Right atrium auricular region (tissue), 2 donors: ENCODE results near the gene VAPA. TPM values are rescaled to one million over a fixed set of nuclear protein-coding genes. Genes with fewer than 3 reads are reported as not detected.
"Not testable (repeated sequence)": the region's sequence is repeated elsewhere in the genome, so short reads cannot be mapped to it uniquely, and the experiment has no call there.

ENCODE experiments used
- DNase-seq: peaks from one replicate; pipeline ENCODE4 v3.0.0-alpha.2; 2019; ENCODE audit warnings: low spot score
- H3K27ac ChIP-seq, 2 donors: fragments of 200-600 bp; sonication (generic); 1 replicate in 1 of 2; 2 replicates in 1 of 2; pipeline ENCODE4 v1.5.1; 2016 to 2019
- H3K27me3 ChIP-seq, 2 donors: fragments of 200-600 bp; sonication (generic); one replicate each; pipeline versions ENCODE4 v1.5.1 to v1.6.0; 2017 to 2019
- H3K36me3 ChIP-seq: fragments of 200-600 bp; sonication (generic); one replicate; pipeline ENCODE4 v1.5.1; 2016
- H3K4me1 ChIP-seq, 2 donors: fragments of 200-600 bp; sonication (generic); one replicate each; pipeline versions ENCODE4 v1.5.1 to v1.6.0; 2017 to 2019
- H3K4me3 ChIP-seq, 2 donors: fragments of 200-600 bp; sonication (generic); 1 replicate in 1 of 2; 2 replicates in 1 of 2; pipeline ENCODE4 v1.5.1; 2017 to 2019; ENCODE audit warnings: mild to moderate bottlenecking in 1 of 2, moderate library complexity in 1 of 2
- H3K9me3 ChIP-seq, 2 donors: fragments of 200-600 bp; sonication (generic); one replicate each; pipeline ENCODE4 v1.5.1; 2019
- total RNA-seq, 2 donors: library from RNA; depleted of rRNA; stranded (reverse); fragments of >200 nt; gene quantifications; one replicate each; pipeline ENCODE4 v1.1.0, GENCODE V29; 2016
- TF ChIP-seq, protein P1 (sequence below), 2 donors: fragments of 200-600 bp; sonication (generic); IDR thresholded peaks; one replicate each; pipeline ENCODE4 v1.5.1; 2019; ENCODE audit warnings: antibody characterized with exemption in 2 of 2

The VAPA gene
- total RNA-seq, 2 donors from 2014 or later: 213 to 227 TPM

DNA sequence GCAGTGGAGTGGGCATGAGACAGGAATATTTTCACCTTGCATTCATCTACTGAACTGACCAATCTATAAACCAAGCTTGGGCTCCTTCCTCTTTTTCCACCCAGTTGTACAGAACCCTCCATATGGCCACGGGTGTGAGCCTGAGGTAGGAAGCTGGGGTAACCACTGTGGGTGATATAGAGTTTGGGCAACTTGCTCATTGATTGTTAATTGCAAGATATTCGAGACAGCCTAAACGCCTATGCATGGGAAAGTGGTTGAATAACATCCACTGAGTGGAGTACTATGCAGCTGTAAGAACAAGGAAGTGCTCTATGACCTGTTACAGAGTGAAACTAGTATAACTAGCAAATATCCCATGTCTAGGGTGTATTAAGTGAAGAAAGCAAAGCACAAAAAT lies 7.3 kb upstream of the VAPA start:
- H3K4me1 ChIP-seq: no peaks in the 10 kb centered on the region
- no peaks in the 10 kb centered on the region for H3K9me3 ChIP-seq

GRCh38 chr18:9907867-9908266 lies 5.9 kb upstream of the VAPA start:
- DNase-seq: no peak
- Histone ChIP-seq H3K4me1 (peaks cover 0 to 2% of the 10 kb centered on the region in 2 donors), H3K36me3 (no peaks in the 10 kb centered on the region), H3K9me3 (no peaks in the 10 kb centered on the region), H3K27me3 (no peaks in the 10 kb centered on the region), H3K4me3 (no peak overlapping the region), H3K27ac (no peak overlapping the region)
- TF ChIP-seq, protein P1, sequence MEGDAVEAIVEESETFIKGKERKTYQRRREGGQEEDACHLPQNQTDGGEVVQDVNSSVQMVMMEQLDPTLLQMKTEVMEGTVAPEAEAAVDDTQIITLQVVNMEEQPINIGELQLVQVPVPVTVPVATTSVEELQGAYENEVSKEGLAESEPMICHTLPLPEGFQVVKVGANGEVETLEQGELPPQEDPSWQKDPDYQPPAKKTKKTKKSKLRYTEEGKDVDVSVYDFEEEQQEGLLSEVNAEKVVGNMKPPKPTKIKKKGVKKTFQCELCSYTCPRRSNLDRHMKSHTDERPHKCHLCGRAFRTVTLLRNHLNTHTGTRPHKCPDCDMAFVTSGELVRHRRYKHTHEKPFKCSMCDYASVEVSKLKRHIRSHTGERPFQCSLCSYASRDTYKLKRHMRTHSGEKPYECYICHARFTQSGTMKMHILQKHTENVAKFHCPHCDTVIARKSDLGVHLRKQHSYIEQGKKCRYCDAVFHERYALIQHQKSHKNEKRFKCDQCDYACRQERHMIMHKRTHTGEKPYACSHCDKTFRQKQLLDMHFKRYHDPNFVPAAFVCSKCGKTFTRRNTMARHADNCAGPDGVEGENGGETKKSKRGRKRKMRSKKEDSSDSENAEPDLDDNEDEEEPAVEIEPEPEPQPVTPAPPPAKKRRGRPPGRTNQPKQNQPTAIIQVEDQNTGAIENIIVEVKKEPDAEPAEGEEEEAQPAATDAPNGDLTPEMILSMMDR (IDR thresholded peaks at IDR 0.05): no peak

More for the DNA sequence above, 7.3 kb upstream of the VAPA start:
- Histone ChIP-seq H3K27ac (no peak overlapping the region), H3K27me3 (no peaks in the 10 kb centered on the region), H3K36me3 (no peaks in the 10 kb centered on the region), H3K4me3 (no peak overlapping the region)
- TF ChIP-seq, protein P1 (IDR thresholded peaks at IDR 0.05): no peak
- DNase-seq: no peak

GRCh38 chr18:9910071-9910470 lies 3.7 kb upstream of the VAPA start:
- TF ChIP-seq, protein P1 (IDR thresholded peaks at IDR 0.05): no peak
- Histone ChIP-seq H3K9me3 (no peaks in the 10 kb centered on the region), H3K27ac (no peak overlapping the region), H3K36me3 (no peaks in the 10 kb centered on the region), H3K4me1 (peaks cover 0 to 5% of the 10 kb centered on the region in 2 donors), H3K27me3 (no peaks in the 10 kb centered on the region), H3K4me3 (no peak overlapping the region)
- no peak for DNase-seq

DNA sequence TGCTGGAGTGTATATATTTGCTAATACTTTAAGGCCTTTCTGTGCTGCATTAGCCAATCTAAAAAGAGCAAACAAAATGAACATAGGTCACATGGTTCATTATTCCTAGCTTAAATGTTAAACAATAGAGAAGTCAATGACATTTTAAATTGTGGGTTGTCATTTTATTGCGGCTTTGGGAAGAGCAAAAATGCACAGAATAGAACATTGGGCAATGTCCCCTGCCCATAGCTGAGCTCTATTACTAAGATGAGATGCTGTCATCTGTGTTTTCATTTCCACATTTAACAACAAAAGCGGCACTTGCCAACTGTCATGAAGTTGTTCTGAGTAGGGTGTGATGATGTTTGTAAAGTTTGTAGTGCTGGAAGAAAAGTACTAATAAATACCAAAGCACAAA lies 3.2 kb upstream of the VAPA start:
- Histone ChIP-seq H3K9me3 (no peaks in the 10 kb centered on the region), H3K36me3 (no peaks in the 10 kb centered on the region), H3K27me3 (no peaks in the 10 kb centered on the region), H3K4me3 (no peak overlapping the region), H3K27ac (no peak overlapping the region), H3K4me1 (peaks cover 0 to 8% of the 10 kb centered on the region in 2 donors)
- no peak for DNase-seq
- TF ChIP-seq, protein P1 (IDR thresholded peaks at IDR 0.05): no peak

DNA sequence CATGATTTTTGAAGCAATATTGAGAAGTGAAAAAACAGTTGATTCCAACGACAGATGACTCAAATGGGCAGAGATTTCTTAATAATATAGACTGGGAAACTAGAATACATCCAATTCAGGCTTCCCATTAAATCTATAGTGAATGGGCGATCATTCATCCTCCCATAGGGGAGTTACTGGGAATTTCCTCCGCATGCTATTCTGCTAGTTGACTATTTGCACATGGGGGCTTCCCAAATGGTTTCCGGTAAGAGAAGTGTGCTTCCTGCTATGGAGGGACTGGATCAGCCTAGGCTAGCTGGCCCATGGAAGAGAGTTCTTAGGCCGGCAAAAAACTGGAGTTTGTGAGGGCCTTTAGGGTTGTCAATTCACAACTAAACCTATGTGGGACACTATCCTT lies 2.6 kb upstream of the VAPA start:
- H3K9me3 ChIP-seq: no peaks in the 10 kb centered on the region
- no peaks in the 10 kb centered on the region for H3K36me3 ChIP-seq
- TF ChIP-seq, protein P1 (IDR thresholded peaks at IDR 0.05): no peak
- no peak overlapping the region for H3K27ac ChIP-seq
- DNase-seq: no peak
- H3K27me3 ChIP-seq: no peaks in the 10 kb centered on the region
- H3K4me3 ChIP-seq: no peak overlapping the region
- peaks cover 0 to 14% of the 10 kb centered on the region in 2 donors for H3K4me1 ChIP-seq

- H3K4me1 ChIP-seq: peaks cover 0 to 24% of the 10 kb centered on the region in 2 donors
- not testable (repeated sequence) for H3K27me3 ChIP-seq, H3K4me3 ChIP-seq, H3K9me3 ChIP-seq, H3K36me3 ChIP-seq, DNase-seq, H3K27ac ChIP-seq
Measured at GRCh38 chr18:9912285-9912684, 1.5 kb upstream of the VAPA start.
